ENCODE results near the gene SPINK14.

The SPINK14 gene

GRCh38 chr5:148168246-148168645 is at the start of gene SPINK14:
TSS of gene SPINK14 (plus strand) at chr5:148168546. CDS start at chr5:148169733, 1,187 bp downstream.
- DNase-seq: no peak

- no peak for DNase-seq
Observed at GRCh38 chr5:148120317-148120716, 48.0 kb upstream of the SPINK14 start.

- DNase-seq: no peak
Observed at GRCh38 chr5:148125641-148126040, 42.7 kb upstream of the SPINK14 start.

GRCh38 chr5:148135091-148136048 is 33.0 kb upstream of the SPINK14 start:
- no peak for DNase-seq

GRCh38 chr5:148140846-148141245 is 27.5 kb upstream of the SPINK14 start:
- no peak for DNase-seq

GRCh38 chr5:148141645-148142044 is 26.7 kb upstream of the SPINK14 start:
- DNase-seq: no peak

GRCh38 chr5:148145916-148146315 is 22.4 kb upstream of the SPINK14 start:
- no peak for DNase-seq

- DNase-seq: no peak
Observed at GRCh38 chr5:148146487-148146886, 21.9 kb upstream of the SPINK14 start.

- no peak for DNase-seq
Observed at GRCh38 chr5:148147415-148147814, 20.9 kb upstream of the SPINK14 start.

- no peak for DNase-seq
Observed at GRCh38 chr5:148151872-148152271, 16.5 kb upstream of the SPINK14 start.

GRCh38 chr5:148152781-148153180 is 15.6 kb upstream of the SPINK14 start:
- DNase-seq: no peak

- no peak for DNase-seq
Observed at GRCh38 chr5:148156609-148157008, 11.7 kb upstream of the SPINK14 start.

GRCh38 chr5:148162038-148162437 is 6.3 kb upstream of the SPINK14 start:
- DNase-seq: no peak

GRCh38 chr5:148163345-148163744 is 5.0 kb upstream of the SPINK14 start:
- no peak for DNase-seq

GRCh38 chr5:148166550-148167283 is 1.6 kb upstream of the SPINK14 start:
- no peak for DNase-seq

GRCh38 chr5:148172377-148172776 is 4.0 kb downstream of the SPINK14 start:
- DNase-seq: no peak

- DNase-seq: no peak
Observed at GRCh38 chr5:148176480-148176879, 8.1 kb downstream of the SPINK14 start.

- DNase-seq: no peak
Observed at GRCh38 chr5:148177207-148177606, 8.9 kb downstream of the SPINK14 start.

GRCh38 chr5:148179234-148179824 is 11.0 kb downstream of the SPINK14 start:
- peak; percentile 69 for DNase-seq

GRCh38 chr5:148186248-148187003 is 18.1 kb downstream of the SPINK14 start:
- peak; percentile 89 for DNase-seq

- DNase-seq: no peak
Observed at GRCh38 chr5:148191010-148191409, 22.7 kb downstream of the SPINK14 start.

GRCh38 chr5:148193202-148193601 is 24.9 kb downstream of the SPINK14 start:
- no peak for DNase-seq

GRCh38 chr5:148201151-148201550 is 32.8 kb downstream of the SPINK14 start:
- no peak for DNase-seq

Measured in activated CD4-positive, alpha-beta T cell treated with anti-CD3 and anti-CD28 coated beads, Interleukin-2, amount 50 U/mL, for 16 hours (primary cell).